HepG2 (cell line): Measurements from ENCODE around the gene PROP1. TPM values are rescaled to one million over a fixed set of nuclear protein-coding genes. Genes with fewer than 3 reads are reported as not detected.
A peak's percentile ranks its signal among the peaks of the same experiment; 100 is the strongest.
"Not testable (repeated sequence)": the region's sequence is repeated elsewhere in the genome, so short reads cannot be mapped to it uniquely, and the experiment has no call there.

Experiments used
- ATAC-seq: fragments of 200-7000 bp; cut with Tn5 transposase; 3 replicates; pipeline ENCODE4 v1.9.1; 2020; ENCODE audit warnings: mild to moderate bottlenecking, moderate library complexity
- BruUV-seq: library from RNA; stranded (reverse); fragments of 400-500 nt; replicated peaks from 2 replicates; lab custom pipeline; 2021; lab: Mats Ljungman, UMichigan
- CTCF ChIA-PET: fragments of 300-600 bp; formaldehyde crosslinking; extraction: SDS; loops from one replicate; lab custom pipeline; 2021; ENCODE audit warnings: low total read pairs, inconsistent platforms, low intra/inter-chr PET ratio; lab: Yijun Ruan, JAX
- POLR2A ChIA-PET: fragments of 350-600 bp; sonication (Branson Sonifier 250); formaldehyde crosslinking; loops from one replicate; lab custom pipeline; 2020; ENCODE audit warnings: antibody characterized with exemption, inconsistent platforms; lab: Yijun Ruan, JAX
- DNase-seq: peaks from one replicate; pipeline ENCODE4 v3.0.0-alpha.2; 2015; ENCODE audit warnings: low spot score
- FAIRE-seq: peaks from 3 replicates; lab custom pipeline; 2011; peaks lifted over from hg19 to GRCh38; lab: Jason Lieb, UNC
- H2AFZ ChIP-seq: one replicate; pipeline ENCODE4 v1.6.1; 2011; ENCODE audit warnings: low read length, inconsistent platforms
- H3K27ac ChIP-seq: fragments of 300-600 bp; 3 replicates; pipeline ENCODE4 v1.8.0; 2011; ENCODE audit warnings: mixed run types, mild to moderate bottlenecking, mixed read lengths, low read length, inconsistent platforms; ENCODE audit not compliant: insufficient read depth; ENCODE audit errors: extremely low read length
- H3K27me3 ChIP-seq, 2 experiments: fragments of 200-600 bp in 1 of 2; 2 replicates in 1 of 2; 3 replicates in 1 of 2; pipeline versions ENCODE4 v1.6.0 to v1.8.0; 2011; ENCODE audit warnings: low read length in 2 of 2, mild to moderate bottlenecking in 2 of 2, moderate library complexity in 2 of 2, inconsistent platforms in 1 of 2; ENCODE audit not compliant: insufficient read depth in 2 of 2, control insufficient read depth in 1 of 2
- H3K36me3 ChIP-seq, 2 experiments: fragments of 200-600 bp in 1 of 2; replicated peaks in 1 of 2; 2 replicates in 1 of 2; 3 replicates in 1 of 2; pipeline versions ENCODE4 v1.5.1 to v1.8.0; 2011; ENCODE audit warnings: low read length in 2 of 2, inconsistent platforms in 1 of 2; ENCODE audit not compliant: insufficient read depth in 2 of 2, control insufficient read depth in 1 of 2
- H3K4me1 ChIP-seq: 2 replicates; pipeline ENCODE4 v1.5.1; 2012; ENCODE audit warnings: low read length, inconsistent platforms; ENCODE audit not compliant: insufficient read depth
- H3K4me2 ChIP-seq: 2 replicates; pipeline ENCODE4 v1.6.0; 2011; ENCODE audit warnings: low read depth, low read length, inconsistent platforms
- H3K4me3 ChIP-seq, 3 experiments: fragments of 200-600 bp in 1 of 3; sonication (generic), shearing (Covaris generic) in 1 of 3; replicated peaks in 1 of 3; 2 replicates each; pipeline ENCODE4 v1.5.1; 2011 to 2016; ENCODE audit warnings: low read length in 3 of 3, inconsistent platforms in 2 of 3, low read depth in 2 of 3, mild to moderate bottlenecking in 2 of 3, control low read depth in 1 of 3, mixed read lengths in 1 of 3; ENCODE audit not compliant: insufficient read depth in 1 of 3
- H3K79me2 ChIP-seq: one replicate; pipeline ENCODE4 v1.6.1; 2011; ENCODE audit warnings: low read length, inconsistent platforms; ENCODE audit not compliant: insufficient read depth
- H3K9ac ChIP-seq: 2 replicates; pipeline ENCODE4 v1.6.0; 2011; ENCODE audit warnings: mild to moderate bottlenecking, low read depth, low read length, inconsistent platforms; ENCODE audit not compliant: insufficient read depth
- H3K9me3 ChIP-seq: 2 replicates; pipeline ENCODE4 v1.5.1; 2012; ENCODE audit warnings: mild to moderate bottlenecking, low read length
- H4K20me1 ChIP-seq: 2 replicates; pipeline ENCODE4 v1.6.0; 2011; ENCODE audit warnings: inconsistent platforms, mild to moderate bottlenecking, low read length, moderate library complexity; ENCODE audit not compliant: insufficient read depth
- ZNF768 ChIP-seq: sonication (generic); formaldehyde crosslinking; IDR thresholded peaks from 2 replicates; pipeline ENCODE4 v1.4.0; 2020; ENCODE audit warnings: missing genetic modification reagents
- WGBS: methylation state at CpG from one replicate; pipeline ENCODE4 v1.1.6; 2017; ENCODE audit warnings: low lambda C conversion rate; 5-methylcytosine and 5-hydroxymethylcytosine counted together
- in situ Hi-C: cut with HindIII; loops from 2 replicates; pipeline ENCODE4 v1.10.0; 2017; ENCODE audit warnings: low pct_unique_long_range_greater_than_20kb; ENCODE audit not compliant: extremely low pct_ligation_motif_present
- intact Hi-C: fragments of 100-400 bp; cut with micrococcal nuclease; formaldehyde crosslinking; loops from one replicate; pipeline ENCODE4 v1.10.0; 2022; ENCODE audit not compliant: unreplicated experiment
- polyA plus RNA-seq, 8 experiments: library from polyadenylated mRNA; depleted of rRNA in 3 of 8; stranded (reverse) in 7 of 8; unstranded in 1 of 8; fragments of >200 nt; fragmentation: Illumina TruSeq in 4 of 8; extraction: Trizol in 4 of 8; gene quantifications; 2 replicates each; pipeline versions ENCODE4 v1.2.1 to v1.2.3, GENCODE V29; 2011 to 2016; ENCODE audit warnings: low read depth in 4 of 8, missing spikeins in 1 of 8, mixed read lengths in 1 of 8; ENCODE audit not compliant: insufficient read depth in 1 of 8
- total RNA-seq, 5 experiments: library from RNA; depleted of rRNA; stranded (reverse); fragments of >200 nt; fragmentation: Illumina TruSeq; extraction: Trizol; gene quantifications; 2 replicates each; pipeline ENCODE4 v1.2.3, GENCODE V29; 2016; ENCODE audit warnings: low read depth in 1 of 5

PROP1 gene
- total and polyA plus RNA-seq, 2 of the 13 experiments (the other 11 are each of a cell fraction or from before 2014, with no cell fraction given): not detected

- H3K4me3 ChIP-seq, in situ Hi-C loops, H3K4me2 ChIP-seq, H3K36me3 ChIP-seq, FAIRE-seq, H3K9me3 ChIP-seq, DNase-seq, ATAC-seq, POLR2A ChIA-PET, H3K9ac ChIP-seq, CTCF ChIA-PET, H3K4me1 ChIP-seq, H3K79me2 ChIP-seq, H3K27me3 ChIP-seq, H3K27ac ChIP-seq, intact Hi-C loops, H4K20me1 ChIP-seq, BruUV-seq, H2AFZ ChIP-seq: not testable (repeated sequence)
- 92% methylated on average over 13 of the region's 13 CpGs for WGBS
These were observed 50.9 kb downstream of the PROP1 start for GRCh38 chr5:177945145-177945544.

- H4K20me1 ChIP-seq, H2AFZ ChIP-seq, DNase-seq, in situ Hi-C loops, POLR2A ChIA-PET, H3K9me3 ChIP-seq, FAIRE-seq, H3K4me1 ChIP-seq, H3K27ac ChIP-seq, CTCF ChIA-PET, H3K36me3 ChIP-seq, H3K27me3 ChIP-seq, BruUV-seq, intact Hi-C loops, H3K9ac ChIP-seq, H3K79me2 ChIP-seq: not testable (repeated sequence)
- ATAC-seq: peak; percentile 58
- 80% methylated on average over 1 of the region's 66 CpGs for WGBS
- H3K4me3 ChIP-seq: peak overlapping the region in 2 of 3 experiments; percentile 12 to 52; a peak in 3 of 6 replicates
- TF ChIP-seq ZNF768 (CRISPR knock-in tag): peak; percentile 18; the same call in 1 of the 2 replicates
- H3K4me2 ChIP-seq: peak overlapping the region; percentile 36; the same call in 1 of the 2 replicates
These were observed 52.0 kb downstream of the PROP1 start for GRCh38 chr5:177943805-177944736.

- CTCF ChIA-PET, BruUV-seq, H3K27me3 ChIP-seq, DNase-seq, H4K20me1 ChIP-seq, H3K79me2 ChIP-seq, in situ Hi-C loops, H3K9me3 ChIP-seq, H3K27ac ChIP-seq, H2AFZ ChIP-seq, FAIRE-seq, ATAC-seq, H3K4me1 ChIP-seq, H3K9ac ChIP-seq, H3K36me3 ChIP-seq, intact Hi-C loops, H3K4me3 ChIP-seq, H3K4me2 ChIP-seq, POLR2A ChIA-PET: not testable (repeated sequence)
- WGBS: no CpG with 5 or more reads among the region's 3 CpGs
These were observed 53.1 kb downstream of the PROP1 start for GRCh38 chr5:177942896-177943295.
